Measurements from ENCODE around the gene CILP.

The CILP gene

DNA sequence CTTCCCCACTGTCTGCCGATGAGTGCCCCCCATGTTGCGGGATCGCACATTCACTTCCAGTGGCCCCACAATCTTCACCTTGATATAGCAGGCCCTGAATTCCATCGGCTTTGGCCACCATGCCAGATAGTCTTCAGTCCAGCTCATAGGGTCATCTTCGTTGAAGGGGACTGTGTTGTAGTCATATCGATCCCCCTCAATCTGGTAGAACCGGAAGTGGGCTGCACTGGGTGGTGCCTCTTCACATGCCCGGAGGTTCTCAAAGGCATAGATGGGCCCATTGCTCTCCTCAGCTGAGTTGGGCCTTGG lies 14.0 kb downstream of the CILP start:
- no peak for TF ChIP-seq ZBTB7A (IDR thresholded peaks at IDR 0.05; ENCODE audit: low read depth)
- TF ChIP-seq, protein P1, sequence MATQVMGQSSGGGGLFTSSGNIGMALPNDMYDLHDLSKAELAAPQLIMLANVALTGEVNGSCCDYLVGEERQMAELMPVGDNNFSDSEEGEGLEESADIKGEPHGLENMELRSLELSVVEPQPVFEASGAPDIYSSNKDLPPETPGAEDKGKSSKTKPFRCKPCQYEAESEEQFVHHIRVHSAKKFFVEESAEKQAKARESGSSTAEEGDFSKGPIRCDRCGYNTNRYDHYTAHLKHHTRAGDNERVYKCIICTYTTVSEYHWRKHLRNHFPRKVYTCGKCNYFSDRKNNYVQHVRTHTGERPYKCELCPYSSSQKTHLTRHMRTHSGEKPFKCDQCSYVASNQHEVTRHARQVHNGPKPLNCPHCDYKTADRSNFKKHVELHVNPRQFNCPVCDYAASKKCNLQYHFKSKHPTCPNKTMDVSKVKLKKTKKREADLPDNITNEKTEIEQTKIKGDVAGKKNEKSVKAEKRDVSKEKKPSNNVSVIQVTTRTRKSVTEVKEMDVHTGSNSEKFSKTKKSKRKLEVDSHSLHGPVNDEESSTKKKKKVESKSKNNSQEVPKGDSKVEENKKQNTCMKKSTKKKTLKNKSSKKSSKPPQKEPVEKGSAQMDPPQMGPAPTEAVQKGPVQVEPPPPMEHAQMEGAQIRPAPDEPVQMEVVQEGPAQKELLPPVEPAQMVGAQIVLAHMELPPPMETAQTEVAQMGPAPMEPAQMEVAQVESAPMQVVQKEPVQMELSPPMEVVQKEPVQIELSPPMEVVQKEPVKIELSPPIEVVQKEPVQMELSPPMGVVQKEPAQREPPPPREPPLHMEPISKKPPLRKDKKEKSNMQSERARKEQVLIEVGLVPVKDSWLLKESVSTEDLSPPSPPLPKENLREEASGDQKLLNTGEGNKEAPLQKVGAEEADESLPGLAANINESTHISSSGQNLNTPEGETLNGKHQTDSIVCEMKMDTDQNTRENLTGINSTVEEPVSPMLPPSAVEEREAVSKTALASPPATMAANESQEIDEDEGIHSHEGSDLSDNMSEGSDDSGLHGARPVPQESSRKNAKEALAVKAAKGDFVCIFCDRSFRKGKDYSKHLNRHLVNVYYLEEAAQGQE (IDR thresholded peaks at IDR 0.05; ENCODE audit: low read depth): no peak
- TF ChIP-seq TAF1 (IDR thresholded peaks at IDR 0.05; ENCODE audit: low read depth): no peak
- TF ChIP-seq TEAD4 (IDR thresholded peaks at IDR 0.05): no peak
- no peak for TF ChIP-seq RAD21 (IDR thresholded peaks at IDR 0.05; ENCODE audit: low read depth)
- TF ChIP-seq, protein P2, sequence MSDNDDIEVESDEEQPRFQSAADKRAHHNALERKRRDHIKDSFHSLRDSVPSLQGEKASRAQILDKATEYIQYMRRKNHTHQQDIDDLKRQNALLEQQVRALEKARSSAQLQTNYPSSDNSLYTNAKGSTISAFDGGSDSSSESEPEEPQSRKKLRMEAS (IDR thresholded peaks at IDR 0.05): no peak
- no peak for TF ChIP-seq CEBPB (IDR thresholded peaks at IDR 0.05)
- TF ChIP-seq, protein P3, sequence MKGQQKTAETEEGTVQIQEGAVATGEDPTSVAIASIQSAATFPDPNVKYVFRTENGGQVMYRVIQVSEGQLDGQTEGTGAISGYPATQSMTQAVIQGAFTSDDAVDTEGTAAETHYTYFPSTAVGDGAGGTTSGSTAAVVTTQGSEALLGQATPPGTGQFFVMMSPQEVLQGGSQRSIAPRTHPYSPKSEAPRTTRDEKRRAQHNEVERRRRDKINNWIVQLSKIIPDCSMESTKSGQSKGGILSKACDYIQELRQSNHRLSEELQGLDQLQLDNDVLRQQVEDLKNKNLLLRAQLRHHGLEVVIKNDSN (IDR thresholded peaks at IDR 0.05): no peak
- no peak for TF ChIP-seq EGR1 (IDR thresholded peaks at IDR 0.05)
- no peak for TF ChIP-seq YY1 (IDR thresholded peaks at IDR 0.05; ENCODE audit: low read depth)
- no peak for TF ChIP-seq TCF12 (IDR thresholded peaks at IDR 0.05; ENCODE audit: low read depth)
- TF ChIP-seq EP300 (IDR thresholded peaks at IDR 0.05; ENCODE audit: borderline replicate concordance): no peak

DNA sequence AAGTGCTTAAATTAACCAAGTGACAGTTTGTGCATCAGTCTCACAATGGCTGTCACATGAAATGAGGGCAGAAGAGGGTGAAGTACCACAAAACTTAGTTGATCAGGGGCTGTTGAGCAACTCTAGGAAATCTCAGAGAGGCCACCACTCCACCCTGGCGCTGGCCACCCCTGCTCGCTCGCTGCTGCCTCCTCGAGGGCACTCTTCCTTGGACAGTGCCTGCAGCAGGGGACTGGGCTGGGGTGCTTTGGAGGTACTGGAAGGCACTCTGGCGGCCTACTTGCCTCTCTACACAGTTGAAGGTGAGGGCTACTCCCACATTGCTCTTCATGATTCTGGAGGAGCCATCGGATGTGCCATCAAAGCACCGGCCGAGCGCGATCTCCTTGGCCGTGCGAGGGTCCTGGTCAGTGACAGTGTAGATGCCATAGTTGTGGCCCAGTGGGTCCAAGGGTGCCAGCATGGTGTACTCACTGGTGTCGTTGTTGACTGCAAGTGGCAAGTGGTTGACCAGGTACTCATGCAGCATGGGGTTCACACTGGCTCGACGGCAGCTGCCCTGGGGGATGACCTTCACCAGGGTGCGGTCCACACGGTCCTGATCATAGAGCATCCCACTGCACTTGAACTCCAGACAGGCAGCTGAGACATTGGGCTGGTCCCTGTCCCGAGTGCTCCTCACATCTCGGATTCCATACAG lies 14.5 kb downstream of the CILP start:
- TF ChIP-seq, protein P1 (IDR thresholded peaks at IDR 0.05; ENCODE audit: low read depth): no peak
- TF ChIP-seq TAF1 (IDR thresholded peaks at IDR 0.05; ENCODE audit: low read depth) (no peak), RAD21 (IDR thresholded peaks at IDR 0.05; ENCODE audit: low read depth) (no peak)

DNA sequence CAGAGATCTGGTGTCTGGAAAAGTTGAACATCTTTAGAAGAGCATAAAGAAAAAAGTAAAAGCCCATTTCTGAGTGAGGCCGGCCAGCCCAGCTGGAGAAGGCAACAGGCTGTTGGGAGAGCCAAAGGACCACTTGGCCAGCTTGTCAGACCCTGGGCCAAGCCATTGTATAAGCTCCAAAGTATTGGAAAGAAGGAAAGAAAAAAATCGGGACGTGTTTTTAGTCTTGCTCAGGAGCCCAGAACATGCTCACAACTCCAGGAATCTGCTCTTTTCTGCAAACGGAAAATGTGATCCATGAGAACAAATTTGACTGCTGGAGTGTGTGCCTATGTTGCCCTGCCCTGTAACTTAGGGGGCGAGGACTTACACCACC lies 15.7 kb downstream of the CILP start:
- TF ChIP-seq NFIC (IDR thresholded peaks at IDR 0.05) (no peak), TEAD4 (IDR thresholded peaks at IDR 0.05) (no peak), TAF1 (IDR thresholded peaks at IDR 0.05; ENCODE audit: low read depth) (no peak), CREB1 (IDR thresholded peaks at IDR 0.05; ENCODE audit: low read depth) (no peak), EGR1 (IDR thresholded peaks at IDR 0.05) (no peak), RAD21 (IDR thresholded peaks at IDR 0.05; ENCODE audit: low read depth) (no peak), YY1 (IDR thresholded peaks at IDR 0.05; ENCODE audit: low read depth) (no peak), CEBPB (IDR thresholded peaks at IDR 0.05) (no peak), ZBTB7A (IDR thresholded peaks at IDR 0.05; ENCODE audit: low read depth) (no peak), FOXM1 (IDR thresholded peaks at IDR 0.05; ENCODE audit: borderline replicate concordance, low read depth) (no peak), TCF12 (IDR thresholded peaks at IDR 0.05; ENCODE audit: low read depth) (no peak), EP300 (IDR thresholded peaks at IDR 0.05; ENCODE audit: borderline replicate concordance) (no peak)
- TF ChIP-seq, protein P2 (IDR thresholded peaks at IDR 0.05): no peak
- TF ChIP-seq, protein P3 (IDR thresholded peaks at IDR 0.05): no peak
- TF ChIP-seq, protein P1 (IDR thresholded peaks at IDR 0.05; ENCODE audit: low read depth): no peak

DNA sequence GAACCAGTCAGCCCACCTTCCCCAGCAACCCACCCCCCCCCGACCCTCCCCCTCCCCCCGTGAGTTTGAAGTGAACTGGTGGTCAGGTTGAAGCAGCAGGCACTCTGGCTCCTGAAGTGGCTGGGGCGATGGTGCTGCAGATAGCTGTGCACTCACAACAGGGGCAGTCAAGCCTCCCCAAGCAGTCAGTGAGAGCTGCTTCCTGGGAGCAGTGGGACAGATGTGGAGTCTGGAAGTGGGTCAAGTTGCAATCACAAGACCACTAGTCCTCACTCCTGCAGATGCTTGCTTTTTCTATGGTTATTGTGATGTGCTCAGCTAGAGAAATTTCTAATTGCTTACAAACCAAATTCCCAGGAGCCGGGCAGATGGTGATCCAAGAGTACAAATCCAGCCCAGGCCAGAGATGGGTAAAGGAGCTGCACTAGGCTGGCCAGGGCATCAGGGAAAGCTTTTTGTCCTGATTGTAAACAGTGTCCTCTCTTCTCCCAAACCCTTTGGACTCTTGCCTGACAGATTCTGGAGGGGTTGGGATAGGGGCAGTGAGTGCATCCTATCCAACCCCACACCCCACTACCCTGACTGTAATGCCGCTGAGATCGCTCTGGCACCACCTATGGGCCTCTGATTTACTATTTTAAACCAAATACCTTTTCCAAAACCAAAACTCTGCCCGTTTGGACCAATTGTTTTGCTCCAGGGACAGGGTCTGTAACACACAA lies 16.3 kb downstream of the CILP start:
- TF ChIP-seq YY1 (IDR thresholded peaks at IDR 0.05; ENCODE audit: low read depth): no peak
- TF ChIP-seq ZBTB7A (IDR thresholded peaks at IDR 0.05; ENCODE audit: low read depth): no peak
- TF ChIP-seq TCF12 (IDR thresholded peaks at IDR 0.05; ENCODE audit: low read depth): no peak
- TF ChIP-seq, protein P1 (IDR thresholded peaks at IDR 0.05; ENCODE audit: low read depth): no peak
- no peak for TF ChIP-seq RAD21 (IDR thresholded peaks at IDR 0.05; ENCODE audit: low read depth)
- TF ChIP-seq CEBPB (IDR thresholded peaks at IDR 0.05): no peak
- TF ChIP-seq, protein P2 (IDR thresholded peaks at IDR 0.05): no peak
- TF ChIP-seq TEAD4 (IDR thresholded peaks at IDR 0.05): no peak
- no peak for TF ChIP-seq EGR1 (IDR thresholded peaks at IDR 0.05)
- no peak for TF ChIP-seq EP300 (IDR thresholded peaks at IDR 0.05; ENCODE audit: borderline replicate concordance)
- no peak for TF ChIP-seq FOXM1 (IDR thresholded peaks at IDR 0.05; ENCODE audit: borderline replicate concordance, low read depth)
- no peak for TF ChIP-seq NFIC (IDR thresholded peaks at IDR 0.05)
